GM18868 (cell line): Measurements from ENCODE around the gene CYP3A5.
"Not testable (repeated sequence)": the region's sequence is repeated elsewhere in the genome, so short reads cannot be mapped to it uniquely, and the experiment has no call there.

Source experiments
- ATAC-seq: cut with Tn5 transposase; IDR thresholded peaks from one replicate; pipeline ENCODE4 v1.9.1; 2021; ENCODE audit warnings: mild to moderate bottlenecking, moderate library complexity; ENCODE audit not compliant: unreplicated experiment

CYP3A5 gene

DNA sequence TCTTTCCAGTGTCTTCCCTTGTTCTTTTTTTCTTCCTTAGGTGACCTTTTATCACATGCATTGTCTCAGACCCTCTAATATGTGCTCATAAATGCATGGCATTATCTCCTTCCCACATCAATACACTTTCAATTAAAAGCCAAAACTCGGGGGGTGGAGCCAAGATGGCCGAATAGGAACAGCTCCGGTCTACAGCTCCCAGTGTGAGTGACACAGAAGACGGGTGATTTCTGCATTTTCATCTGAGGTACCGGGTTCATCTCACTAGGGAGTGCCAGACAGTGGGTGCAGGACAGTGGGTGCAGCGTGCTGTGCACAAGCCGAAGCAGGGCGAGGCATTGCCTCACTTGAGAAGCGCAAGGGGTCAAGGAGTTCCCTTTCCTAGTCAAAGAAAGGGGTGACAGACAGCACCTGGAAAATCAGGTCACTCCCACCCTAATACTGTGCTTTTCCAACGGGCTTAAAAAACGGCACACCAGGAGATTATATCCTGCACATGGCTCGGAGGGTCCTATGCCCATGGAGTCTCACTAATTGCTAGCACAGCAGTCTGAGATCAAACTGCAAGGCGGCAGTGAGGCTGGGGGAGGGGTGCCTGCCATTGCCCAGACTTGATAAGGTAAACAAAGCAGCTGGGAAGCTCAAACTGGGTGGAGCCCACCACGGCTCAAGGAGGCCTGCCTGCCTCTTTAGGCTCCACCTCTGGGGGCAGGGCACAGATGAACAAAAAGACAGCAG is 6.2 kb upstream of the CYP3A5 start:
- not testable (repeated sequence) for ATAC-seq

DNA sequence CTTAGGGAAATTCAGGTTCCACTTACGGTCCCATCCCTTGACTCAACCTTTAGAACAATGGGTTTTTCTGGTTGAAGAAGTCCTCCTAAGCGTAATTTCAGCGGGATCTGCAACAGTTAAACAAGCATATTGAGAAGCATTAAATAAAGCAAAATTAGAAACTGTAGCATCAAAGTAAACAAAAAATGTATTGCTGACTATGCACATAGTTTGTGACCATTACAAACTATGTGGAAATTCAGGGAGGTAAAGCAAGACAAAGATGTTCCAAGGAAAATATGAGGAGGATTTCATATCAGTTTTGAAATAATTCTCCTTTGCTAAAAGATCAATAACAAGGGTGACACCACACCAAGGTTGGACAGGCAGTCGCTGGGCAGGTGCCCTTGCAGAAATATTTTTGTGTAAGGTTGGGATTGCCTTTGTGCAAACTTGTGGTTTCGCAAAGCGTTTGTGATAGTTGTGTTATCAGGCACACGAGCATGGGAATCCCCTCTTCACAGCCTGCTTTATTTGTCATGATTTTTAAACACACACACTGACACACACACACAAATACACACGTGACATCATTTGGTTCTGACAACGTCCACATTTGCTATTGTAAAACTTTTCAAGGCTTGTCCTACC is 5.4 kb upstream of the CYP3A5 start:
- no peak for ATAC-seq

DNA sequence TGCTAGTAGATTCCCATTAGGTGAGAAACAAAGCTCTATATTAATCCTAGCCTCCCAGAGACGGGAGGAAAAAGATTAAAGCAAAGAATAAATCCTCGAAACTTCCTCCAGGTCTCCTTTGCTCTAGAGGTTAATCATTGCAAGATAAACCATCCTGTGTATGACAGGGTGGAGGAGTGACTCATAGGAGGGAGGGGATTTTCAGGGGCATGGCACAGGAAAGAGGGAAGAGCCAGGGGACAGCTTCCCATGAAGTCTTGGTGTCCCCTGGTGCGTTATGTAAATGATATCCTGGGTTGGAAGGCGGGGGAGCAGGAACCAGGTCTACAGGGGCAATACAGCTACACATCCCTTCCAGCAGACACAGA is 780 bp downstream of the CYP3A5 start:
- ATAC-seq: no peak

DNA sequence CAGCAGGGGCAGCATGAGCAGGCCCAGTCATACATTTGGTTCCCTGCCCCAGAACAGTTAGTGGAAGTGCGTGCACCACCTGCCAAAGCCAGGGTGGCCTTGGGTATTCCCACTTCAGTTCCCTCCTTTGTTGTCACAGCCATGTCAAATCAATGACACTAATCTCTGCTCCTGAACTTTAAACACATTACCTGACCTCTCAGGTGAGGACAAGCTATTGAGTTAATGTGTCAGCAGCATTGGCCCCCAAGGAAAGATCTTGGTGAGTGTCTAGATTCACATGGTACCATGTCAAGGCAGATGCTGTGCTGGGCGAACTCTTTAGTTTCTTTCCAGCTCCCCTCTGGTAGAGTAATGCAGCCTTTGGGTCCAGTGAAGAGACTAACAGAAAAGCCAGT is 2.1 kb downstream of the CYP3A5 start:
- ATAC-seq: no peak

DNA sequence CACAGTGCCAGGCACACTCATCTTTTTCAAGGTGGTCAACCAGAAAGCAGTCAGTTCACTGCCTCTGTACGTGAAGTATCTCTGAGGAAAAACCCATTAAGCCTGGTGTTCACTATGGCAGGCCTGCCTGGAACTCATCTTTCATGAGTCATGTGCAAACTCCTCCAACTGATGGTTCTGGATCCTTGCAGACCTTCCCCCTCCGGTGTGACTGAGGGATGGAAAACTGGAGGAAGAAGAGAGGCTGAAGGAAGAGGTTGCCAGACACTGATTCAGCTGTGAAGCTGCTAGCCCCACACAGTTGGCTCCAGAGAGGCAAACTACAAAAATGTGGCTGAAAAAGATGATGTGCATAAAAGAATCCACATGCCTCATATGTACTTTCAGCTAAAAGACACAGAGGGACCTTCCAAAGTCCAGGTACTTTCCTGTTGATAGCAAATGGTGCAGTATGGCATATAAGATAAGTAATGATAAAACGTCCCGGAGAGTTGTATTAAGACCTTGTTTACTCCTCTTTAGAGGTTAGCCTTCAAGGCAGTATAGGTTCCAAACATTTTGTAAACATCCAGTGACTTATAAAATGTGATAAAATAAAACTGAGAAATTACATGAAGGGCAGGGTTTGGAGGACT is 2.7 kb downstream of the CYP3A5 start:
- ATAC-seq: no peak

DNA sequence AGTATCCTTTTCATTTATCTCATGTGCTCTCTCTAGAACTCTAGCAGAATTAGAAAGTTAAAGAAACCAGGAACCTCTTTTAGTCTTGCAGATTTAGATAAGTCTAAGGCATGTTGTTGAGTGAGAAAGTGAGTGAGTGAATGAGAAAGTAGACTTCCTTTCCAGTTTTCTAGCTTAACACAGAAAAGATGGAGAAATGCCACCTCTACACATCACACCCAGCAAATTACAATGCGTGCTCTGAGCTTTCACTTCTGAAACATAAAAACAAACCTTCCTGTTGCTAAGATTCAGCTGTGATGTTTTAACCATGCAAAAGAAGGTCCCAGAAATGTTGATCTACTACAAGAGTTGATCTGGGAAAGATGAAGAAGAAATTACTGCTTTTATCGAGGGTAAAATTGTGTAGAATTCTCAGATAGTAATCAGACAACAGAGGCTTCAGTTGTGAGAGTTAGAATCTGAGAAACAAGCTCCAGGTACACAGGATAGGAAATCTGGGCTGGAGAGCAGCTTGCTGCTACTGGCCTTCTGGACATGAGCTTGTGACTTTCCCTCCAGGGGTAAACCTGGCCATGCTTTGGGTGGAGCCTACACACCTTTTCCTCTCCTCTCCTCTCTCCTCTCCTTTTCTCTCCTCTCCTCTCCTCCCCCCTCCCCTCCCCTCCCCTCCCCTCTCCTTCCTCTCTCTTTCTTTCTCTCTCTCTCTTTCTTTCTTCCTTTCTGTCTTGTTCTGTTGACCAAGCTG is 4.6 kb downstream of the CYP3A5 start:
- no peak for ATAC-seq

DNA sequence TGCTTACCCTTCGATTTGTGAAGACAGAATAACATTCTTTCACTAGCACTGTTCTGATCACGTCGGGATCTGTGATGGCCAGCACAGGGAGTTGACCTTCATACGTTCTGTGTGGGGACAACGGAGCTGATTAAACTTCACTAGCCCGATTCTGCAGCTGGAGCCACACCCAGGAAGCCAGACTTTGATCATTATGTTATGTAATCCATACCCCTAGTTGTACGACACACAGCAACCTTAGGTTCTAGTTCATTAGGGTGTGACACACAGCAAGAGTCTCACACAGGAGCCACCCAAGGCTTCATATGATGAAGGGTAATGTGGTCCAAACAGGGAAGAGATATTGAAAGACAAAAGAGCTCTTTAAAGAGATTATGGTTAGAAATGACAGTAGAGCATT is 7.2 kb downstream of the CYP3A5 start:
- no peak for ATAC-seq

DNA sequence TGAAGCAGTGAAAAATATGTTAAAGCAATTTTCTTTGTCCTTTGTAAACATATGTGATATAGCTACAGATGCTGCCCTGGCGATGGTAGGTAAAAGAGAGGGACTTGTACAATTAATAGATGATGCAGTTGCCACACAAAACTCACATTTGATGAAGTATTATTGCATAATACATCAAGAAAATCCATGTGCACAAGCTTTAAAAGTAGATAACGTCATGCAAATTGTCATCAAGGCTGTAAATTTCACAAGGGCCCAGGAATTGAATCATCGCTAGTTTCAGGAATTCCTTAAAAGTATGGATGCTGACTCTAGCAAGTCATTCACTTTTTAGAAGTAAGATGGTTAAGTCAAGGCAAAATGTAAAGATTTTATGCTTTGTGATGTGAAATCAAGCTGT is 10.0 kb downstream of the CYP3A5 start:
- no peak for ATAC-seq

DNA sequence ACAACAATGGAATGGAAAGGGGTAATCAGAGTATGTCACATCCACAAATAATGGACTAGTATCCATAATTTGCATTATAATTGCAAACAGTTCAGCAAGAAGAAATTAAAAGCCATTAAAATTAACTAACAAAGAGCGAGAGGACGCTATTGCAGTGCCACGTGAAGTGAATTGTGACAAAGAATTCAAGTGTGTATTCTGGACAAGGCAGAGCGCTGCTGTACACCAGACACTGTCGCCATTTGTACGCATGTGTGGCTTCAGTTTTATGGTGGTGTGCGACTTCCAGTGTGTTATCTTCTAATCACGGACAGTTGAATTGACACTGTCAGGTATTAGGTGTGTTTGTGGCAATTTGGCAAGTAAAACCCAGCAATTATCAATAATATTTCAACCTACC is 11.3 kb downstream of the CYP3A5 start:
- ATAC-seq: no peak

DNA sequence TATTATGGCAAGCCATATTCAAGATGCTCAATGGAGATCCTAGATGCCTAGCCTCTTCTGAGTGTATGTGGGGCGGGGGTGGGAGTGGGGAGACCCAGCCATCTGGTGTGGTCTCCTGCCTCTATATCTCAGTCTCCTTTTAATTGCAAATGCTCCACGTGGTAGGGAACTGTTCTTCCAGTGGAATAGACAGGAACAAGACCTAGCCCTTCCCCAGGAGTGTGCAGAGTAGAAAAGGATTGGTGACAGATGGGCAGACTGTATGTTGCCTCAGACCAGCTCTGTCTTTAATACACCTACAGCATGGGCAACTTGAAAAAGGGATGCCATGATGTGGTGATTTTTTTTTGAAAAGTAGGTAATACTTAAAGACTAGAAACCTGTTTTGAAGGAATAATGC is 12.6 kb downstream of the CYP3A5 start:
- ATAC-seq: no peak

DNA sequence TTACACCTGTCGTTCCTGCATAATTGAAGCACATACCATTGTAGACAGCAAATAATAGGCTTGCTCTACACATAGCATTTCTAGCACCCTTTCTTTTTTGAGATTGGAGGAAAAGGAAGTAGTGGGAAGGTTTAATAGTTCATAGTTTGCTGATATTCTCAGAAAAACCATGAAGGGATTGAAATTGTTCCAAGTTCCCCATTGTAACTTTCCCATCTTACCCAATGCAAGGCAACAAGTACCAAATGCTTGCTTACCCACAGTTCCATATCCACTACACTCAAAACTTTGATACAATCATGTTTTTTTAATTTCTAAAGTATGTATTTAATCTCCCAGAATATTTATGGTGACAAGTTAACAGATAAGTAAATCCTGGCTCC is 13.8 kb downstream of the CYP3A5 start:
- ATAC-seq: no peak

DNA sequence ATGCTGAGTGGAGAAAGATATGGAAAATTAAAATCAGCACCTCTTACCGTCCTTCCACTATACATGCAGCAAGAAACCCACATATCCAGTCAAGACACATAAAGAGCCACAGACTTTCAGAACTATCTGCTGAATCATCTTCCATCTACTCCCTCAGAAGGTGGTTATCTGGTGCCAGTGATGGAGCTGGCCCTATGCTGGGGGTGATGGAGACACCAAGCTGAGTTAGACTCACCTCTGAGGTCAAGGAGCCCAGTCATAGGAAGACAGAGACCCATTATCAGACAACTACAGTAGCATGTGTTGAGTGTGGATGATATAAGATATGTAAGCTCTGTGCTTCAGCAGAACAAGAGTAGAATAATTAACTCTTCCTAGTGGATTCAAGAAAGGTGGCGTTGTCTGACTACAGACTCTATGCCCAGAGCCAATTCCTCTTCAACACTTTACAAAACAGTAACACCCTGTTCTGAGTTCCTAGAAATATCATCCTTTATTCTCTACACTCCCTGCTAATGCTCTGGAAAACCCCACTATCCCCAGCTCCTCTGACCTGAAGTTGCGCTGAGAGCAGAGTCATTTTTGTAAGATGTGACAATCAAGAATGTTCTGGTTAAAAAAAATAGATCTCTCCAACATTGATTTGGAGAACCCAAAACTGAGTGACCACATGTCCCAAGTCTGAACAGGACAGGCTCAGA is 14.3 kb downstream of the CYP3A5 start:
- ATAC-seq: no peak

DNA sequence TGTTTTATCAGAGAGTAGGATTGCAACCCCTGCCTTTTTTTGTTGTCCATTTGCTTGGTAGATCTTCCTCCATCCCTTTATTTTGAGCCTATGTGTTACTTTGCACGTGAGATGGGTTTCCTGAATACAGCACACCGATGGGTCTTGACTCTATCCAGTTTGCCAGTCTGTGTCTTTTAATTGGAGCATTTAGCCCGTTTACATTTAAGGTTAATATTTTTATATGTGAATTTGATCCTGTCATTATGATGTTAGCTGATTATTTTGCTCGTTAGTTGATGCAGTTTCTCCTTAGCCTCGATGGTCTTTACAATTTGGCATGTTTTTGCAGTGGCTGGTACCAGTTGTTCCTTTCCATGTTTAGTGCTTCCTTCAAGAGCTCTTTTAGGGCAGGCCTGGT is 21.9 kb downstream of the CYP3A5 start:
- ATAC-seq: not testable (repeated sequence)

DNA sequence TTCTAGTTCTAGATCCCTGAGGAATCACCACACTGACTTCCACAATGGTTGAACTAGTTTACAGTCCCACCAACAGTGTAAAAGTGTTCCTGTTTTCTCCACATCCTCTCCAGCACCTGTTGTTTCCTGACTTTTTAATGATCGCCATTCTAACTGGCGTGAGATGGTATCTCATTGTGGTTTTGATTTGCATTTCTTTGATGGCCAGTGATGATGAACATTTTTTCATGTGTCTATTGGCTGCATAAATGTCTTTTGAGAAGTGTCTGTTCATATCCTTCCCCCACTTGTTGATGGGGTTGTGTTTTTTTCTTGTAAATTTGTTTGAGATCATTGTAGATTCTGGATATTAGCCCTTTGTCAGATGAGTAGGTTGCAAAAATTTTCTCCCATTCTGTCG is 25.2 kb downstream of the CYP3A5 start:
- not testable (repeated sequence) for ATAC-seq

DNA sequence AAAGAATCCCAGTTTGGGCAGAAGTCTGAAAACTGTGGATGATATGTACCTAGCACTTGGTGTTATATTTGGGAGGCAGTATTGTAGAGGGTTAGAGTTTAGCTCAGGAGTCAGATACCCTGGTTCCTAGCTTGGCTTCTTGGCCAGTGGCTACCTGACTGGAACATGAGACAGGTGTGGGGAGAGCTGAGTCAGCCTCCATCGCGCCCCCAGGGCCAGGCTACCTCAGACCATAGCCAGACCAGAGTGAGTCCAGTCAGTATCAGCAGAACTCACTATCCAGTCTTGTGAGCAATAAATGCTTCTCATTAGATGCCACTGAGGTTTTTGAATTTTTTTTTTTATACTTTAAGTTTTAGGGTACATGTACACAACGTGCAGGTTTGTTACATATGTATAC is 26.0 kb downstream of the CYP3A5 start:
- no peak for ATAC-seq

DNA sequence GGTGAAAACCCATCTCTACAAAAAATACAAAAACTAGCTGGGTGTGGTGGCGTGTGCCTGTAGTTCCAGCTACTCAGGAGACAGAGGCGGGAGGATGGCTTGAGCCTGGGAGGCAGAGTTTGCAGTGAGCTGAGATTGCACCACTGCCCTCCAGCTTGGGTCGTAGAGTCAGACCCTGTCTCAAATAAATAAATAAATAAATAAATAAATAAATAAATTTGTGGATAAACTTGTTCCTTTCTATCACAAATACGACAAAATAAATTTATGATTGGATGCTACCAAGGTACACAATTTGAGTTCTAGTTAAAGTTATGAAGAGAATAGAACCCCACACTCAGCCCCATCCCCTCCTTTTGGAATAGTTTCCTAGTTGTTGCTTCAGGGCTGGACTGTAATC is 26.5 kb downstream of the CYP3A5 start:
- not testable (repeated sequence) for ATAC-seq

DNA sequence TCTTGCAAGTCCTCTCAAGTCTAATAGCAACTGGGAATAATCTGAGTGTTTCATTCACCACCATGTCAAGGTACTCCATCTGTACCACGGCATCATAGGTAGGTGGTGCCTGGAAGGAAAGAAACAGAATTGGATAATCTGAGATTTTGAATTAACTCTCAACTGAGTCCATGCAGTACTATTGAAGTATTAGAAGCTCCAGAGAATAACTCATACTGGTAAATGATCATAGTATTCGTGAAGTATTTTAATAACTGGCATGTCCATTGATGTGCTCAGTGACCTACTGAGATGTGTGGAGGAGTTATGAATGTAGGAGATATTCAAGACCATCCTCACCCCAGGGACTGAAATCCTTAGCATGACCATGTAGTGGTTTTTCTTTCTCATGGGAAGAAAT is 27.1 kb downstream of the CYP3A5 start:
- ATAC-seq: no peak

DNA sequence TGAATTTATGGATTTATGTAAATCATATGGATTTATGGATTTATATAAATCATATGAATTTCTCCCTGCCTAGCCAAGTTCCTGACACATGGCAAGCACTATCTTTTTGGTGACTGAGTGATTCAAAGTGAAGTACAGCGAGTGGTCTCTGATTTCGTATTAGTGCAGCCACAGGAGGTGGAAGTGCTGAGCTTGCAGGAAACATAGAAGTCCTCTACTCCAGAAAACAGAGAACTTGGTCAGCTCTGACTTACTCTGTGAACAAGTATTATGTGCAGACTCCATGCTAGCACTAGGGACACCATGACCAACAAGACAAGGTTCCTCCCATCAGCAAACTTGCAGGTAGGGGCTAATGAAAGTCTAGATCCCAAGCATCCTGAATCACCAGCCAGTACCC is 28.5 kb downstream of the CYP3A5 start:
- no peak for ATAC-seq

DNA sequence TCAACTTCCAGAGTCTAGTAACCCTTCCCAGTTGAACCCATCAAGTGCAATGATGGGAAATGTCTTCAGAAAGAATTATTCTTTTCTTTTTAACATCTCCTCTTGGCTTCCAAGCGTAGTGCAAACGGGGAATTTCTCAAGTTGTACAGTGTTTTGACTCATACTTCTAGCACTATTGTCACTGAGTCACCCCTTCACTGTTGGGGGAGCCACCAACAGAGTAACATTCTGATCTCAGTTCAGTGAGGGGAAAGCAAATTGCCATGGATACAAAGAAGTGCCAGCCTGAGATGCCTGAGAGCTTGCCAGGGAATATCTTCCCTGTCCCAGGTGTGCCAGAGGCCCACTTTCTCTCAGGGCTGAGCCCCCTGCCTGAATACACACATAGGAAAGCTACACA is 31.0 kb downstream of the CYP3A5 start:
- ATAC-seq: no peak

DNA sequence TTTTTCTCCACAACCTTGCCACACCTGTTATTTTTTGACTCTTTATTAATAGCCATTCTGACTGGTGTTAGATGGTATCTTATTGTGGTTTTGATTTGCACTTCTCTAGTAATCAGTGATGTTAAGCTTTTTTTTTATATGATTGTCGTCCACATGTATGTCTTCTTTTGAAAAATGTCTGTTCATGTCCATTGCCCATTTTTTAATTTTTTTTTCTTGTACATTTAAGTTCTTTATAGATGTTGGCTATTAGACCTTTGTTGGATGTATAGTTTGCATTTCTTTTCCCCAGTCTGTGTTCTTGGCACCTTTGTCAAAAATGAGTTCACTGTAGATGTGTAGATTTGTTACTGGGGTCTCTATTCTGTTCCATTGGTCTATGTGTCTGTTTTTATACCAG is 34.2 kb downstream of the CYP3A5 start:
- no peak for ATAC-seq

DNA sequence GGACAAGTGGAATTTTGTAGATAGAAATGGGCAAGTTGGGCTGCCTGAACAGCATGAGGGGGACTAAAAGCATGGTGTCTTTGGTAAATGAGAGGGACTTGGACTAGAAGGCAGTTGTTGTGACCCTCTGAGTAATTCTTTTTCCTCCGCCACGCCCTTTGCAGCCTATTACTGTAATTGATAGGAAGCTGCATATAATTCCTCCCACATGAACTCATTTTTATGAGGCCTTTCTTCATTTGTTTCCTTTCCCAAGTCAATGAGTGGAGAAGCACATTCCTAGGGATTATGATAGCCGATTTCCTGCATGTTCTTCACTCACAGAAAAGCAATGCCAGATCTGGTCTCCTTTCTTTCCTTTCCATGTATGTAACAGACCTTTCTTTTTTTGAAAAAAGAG is 35.4 kb downstream of the CYP3A5 start:
- ATAC-seq: no peak
